HFFc6 (cell line): ENCODE measurements around the gene MISFA. TPM values are rescaled to one million over a fixed set of nuclear protein-coding genes. Genes with fewer than 3 reads are reported as not detected.

Experiments
- DNase-seq: peaks from one replicate; pipeline ENCODE4 v3.0.0-alpha.2; 2018
- H3K27ac Mint-ChIP-seq: 2 replicates; pipeline ENCODE4 v1.8.0; 2020; ENCODE audit warnings: mild to moderate bottlenecking, mixed read lengths
- H3K27me3 Mint-ChIP-seq: 2 replicates; pipeline ENCODE4 v1.8.0; 2021; ENCODE audit warnings: mild to moderate bottlenecking, moderate library complexity, mixed read lengths; ENCODE audit not compliant: insufficient read depth
- H3K36me3 Mint-ChIP-seq: 2 replicates; pipeline ENCODE4 v1.8.0; 2021; ENCODE audit warnings: low read depth, mixed read lengths
- H3K4me1 Mint-ChIP-seq: 2 replicates; pipeline ENCODE4 v1.8.0; 2020; ENCODE audit warnings: low read depth, mixed read lengths
- H3K4me3 Mint-ChIP-seq: 2 replicates; pipeline ENCODE4 v1.8.0; 2020; ENCODE audit warnings: mild to moderate bottlenecking, moderate library complexity, mixed read lengths
- H3K9me3 Mint-ChIP-seq: 2 replicates; pipeline ENCODE4 v1.8.0; 2020; ENCODE audit warnings: mild to moderate bottlenecking, mixed read lengths
- long read RNA-seq: library from polyadenylated mRNA; unstranded; transcript quantifications from one replicate; pipeline ENCODE4 v2.0.0, GENCODE V29; 2019
- total RNA-seq, 6 experiments: library from RNA; stranded (reverse); fragmentation: NEBNext Ultra II Directional; extraction: Animal tissue kit (Norgen Biotek cat#: 25700); gene quantifications; 2 replicates in 1 of 6; 3 replicates in 5 of 6; pipeline ENCODE4 v1.2.3, GENCODE V29; 2021
- TF ChIP-seq, protein P1 (sequence below): fragments of 200-600 bp; sonication (generic); IDR thresholded peaks from 2 replicates; pipeline ENCODE4 v1.5.0; 2021; ENCODE audit warnings: antibody characterized with exemption, mild to moderate bottlenecking

The MISFA gene
- 1 to 10 TPM; 1.5 to 2.8 (median 2.4) TPM for total RNA-seq
- long read RNA-seq, partial matches to known transcripts: 0 of 2 reads
- long read RNA-seq, other reads (novel, unspliced or antisense): 2 of 2 reads

DNA sequence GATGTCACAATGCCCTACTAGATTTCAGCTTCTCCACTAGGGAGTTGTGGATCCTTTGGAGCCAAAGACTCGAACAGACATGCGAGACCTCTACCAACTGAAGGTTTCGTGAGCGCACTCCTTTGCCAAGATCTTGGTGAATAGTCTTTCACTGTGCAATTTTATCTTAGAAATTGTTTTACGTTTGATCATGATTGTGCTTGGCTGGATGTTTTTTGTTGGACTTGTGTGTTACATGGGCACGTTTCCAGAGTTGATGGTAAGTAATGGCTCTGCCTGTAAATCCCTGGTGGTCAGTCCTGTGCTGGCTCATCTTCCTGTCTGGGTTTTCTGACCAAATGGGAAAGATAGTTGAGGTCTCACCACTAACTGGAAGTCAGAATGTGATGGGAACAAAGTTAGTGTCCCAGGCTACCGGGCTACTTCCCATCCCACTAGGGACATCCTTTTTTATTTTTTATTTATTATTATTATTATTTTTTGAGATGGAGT, at the start of gene MISFA:
MISFA (plus strand) TSS at position 51 of the 492 bp plus-strand sequence; CDS start at position 191, 140 bp downstream.
- no peak for DNase-seq
- H3K4me1 Mint-ChIP-seq: peaks cover 22% of the 10 kb centered on the region
- no peak within 1 kb of the TSS for H3K27ac Mint-ChIP-seq
- TF ChIP-seq, protein P1, sequence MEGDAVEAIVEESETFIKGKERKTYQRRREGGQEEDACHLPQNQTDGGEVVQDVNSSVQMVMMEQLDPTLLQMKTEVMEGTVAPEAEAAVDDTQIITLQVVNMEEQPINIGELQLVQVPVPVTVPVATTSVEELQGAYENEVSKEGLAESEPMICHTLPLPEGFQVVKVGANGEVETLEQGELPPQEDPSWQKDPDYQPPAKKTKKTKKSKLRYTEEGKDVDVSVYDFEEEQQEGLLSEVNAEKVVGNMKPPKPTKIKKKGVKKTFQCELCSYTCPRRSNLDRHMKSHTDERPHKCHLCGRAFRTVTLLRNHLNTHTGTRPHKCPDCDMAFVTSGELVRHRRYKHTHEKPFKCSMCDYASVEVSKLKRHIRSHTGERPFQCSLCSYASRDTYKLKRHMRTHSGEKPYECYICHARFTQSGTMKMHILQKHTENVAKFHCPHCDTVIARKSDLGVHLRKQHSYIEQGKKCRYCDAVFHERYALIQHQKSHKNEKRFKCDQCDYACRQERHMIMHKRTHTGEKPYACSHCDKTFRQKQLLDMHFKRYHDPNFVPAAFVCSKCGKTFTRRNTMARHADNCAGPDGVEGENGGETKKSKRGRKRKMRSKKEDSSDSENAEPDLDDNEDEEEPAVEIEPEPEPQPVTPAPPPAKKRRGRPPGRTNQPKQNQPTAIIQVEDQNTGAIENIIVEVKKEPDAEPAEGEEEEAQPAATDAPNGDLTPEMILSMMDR: no peak
- no peaks in the 10 kb centered on the region for H3K9me3 Mint-ChIP-seq
- 0 out of 2 replicates have a peak, but pooled peaks cover 10% of the 10 kb centered on the region for H3K36me3 Mint-ChIP-seq
- H3K4me3 Mint-ChIP-seq: no peak within 1 kb of the TSS
- no peaks in the 10 kb centered on the region; the same call in 1 of the 2 replicates for H3K27me3 Mint-ChIP-seq

DNA sequence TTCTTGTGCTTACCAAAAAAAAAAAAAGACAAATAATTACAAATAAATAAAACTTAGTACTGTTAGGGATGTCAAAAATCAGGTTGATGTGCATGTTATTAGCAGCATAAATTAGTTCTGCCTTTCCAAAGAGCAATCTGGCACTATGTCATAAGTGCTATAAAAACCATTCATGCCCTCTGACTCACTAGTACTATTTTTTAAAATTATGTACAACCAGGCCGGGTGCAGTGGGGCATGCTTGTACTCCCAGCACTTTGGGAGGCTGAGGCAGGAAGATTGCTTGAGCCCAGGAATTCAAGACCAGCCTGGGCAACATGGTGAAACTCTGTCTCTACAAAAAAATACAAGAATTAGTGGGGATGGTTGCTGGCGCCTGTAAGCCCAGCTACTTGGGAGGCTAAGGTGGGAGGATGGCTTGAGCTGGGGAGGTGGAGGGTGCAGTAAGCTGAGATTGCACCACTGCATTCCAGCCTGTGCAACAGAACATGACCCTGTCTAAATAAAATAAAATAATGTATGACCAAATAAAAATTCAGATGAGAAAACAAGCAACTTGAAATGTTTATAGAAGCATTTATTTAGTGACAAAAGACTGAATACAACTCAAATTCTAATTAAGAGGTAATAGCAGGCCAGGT, 36.4 kb upstream of the MISFA start:
- H3K4me3 Mint-ChIP-seq: no peak overlapping the region
- H3K27me3 Mint-ChIP-seq: no peaks in the 10 kb centered on the region; the same call in 1 of the 2 replicates
- TF ChIP-seq, protein P1: no peak
- peaks cover 28% of the 10 kb centered on the region for H3K4me1 Mint-ChIP-seq
- H3K27ac Mint-ChIP-seq: peak overlapping the region; percentile 81
- peak; percentile 7 for DNase-seq
- H3K9me3 Mint-ChIP-seq: no peaks in the 10 kb centered on the region
- peaks cover 8% of the 10 kb centered on the region; the same call in 1 of the 2 replicates for H3K36me3 Mint-ChIP-seq

DNA sequence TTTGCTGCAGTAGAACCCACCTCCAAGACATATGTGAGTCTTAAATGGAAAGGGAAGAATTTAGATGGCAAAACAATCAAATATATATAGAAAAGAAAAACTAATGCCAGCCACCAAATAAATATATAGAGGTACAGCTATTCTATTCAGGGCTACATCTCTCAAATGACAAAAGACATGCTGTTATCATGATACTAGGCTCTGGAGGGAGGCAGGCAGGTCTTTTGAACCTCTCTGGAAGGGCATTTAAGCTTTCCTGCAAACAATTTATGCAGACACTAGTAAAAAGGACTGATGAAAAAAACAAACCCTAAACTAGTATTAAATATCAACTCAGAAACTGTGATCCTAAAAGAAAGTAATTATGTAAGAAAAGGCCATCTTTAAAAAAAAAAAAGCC, 35.4 kb upstream of the MISFA start:
- Mint-ChIP-seq H3K27ac (no peak overlapping the region), H3K36me3 (peaks cover 9% of the 10 kb centered on the region; the same call in 1 of the 2 replicates), H3K27me3 (no peaks in the 10 kb centered on the region)

DNA sequence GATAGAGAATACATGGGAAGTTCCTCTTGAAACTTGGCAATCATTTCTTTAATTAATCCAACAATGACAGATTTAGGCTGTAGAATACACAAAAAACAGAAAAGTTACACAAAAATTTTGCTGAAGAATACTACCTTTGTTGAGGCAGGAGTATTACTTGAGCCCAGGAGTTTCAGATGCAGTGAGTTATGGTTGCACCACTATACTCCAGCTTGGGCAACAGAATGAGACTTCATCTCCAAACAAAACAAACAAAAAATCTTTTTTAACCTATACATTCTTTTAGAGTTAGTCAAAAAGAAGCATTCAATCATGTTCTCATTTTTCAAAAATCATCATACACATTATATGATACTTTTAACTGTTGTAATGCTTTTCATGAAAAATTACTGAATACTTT, 33.2 kb upstream of the MISFA start:
- TF ChIP-seq, protein P1: no peak
- no peaks in the 10 kb centered on the region for H3K9me3 Mint-ChIP-seq
- DNase-seq: no peak
- H3K36me3 Mint-ChIP-seq: peaks cover 14% of the 10 kb centered on the region; the same call in 1 of the 2 replicates
- H3K27ac Mint-ChIP-seq: no peak overlapping the region
- H3K27me3 Mint-ChIP-seq: no peaks in the 10 kb centered on the region
- no peak overlapping the region for H3K4me3 Mint-ChIP-seq
- H3K4me1 Mint-ChIP-seq: peaks cover 31% of the 10 kb centered on the region

More for the DNA sequence above, 35.4 kb upstream of the MISFA start:
- Mint-ChIP-seq H3K4me1 (peaks cover 31% of the 10 kb centered on the region), H3K4me3 (no peak overlapping the region), H3K9me3 (no peaks in the 10 kb centered on the region)
- no peak for DNase-seq
- TF ChIP-seq, protein P1: no peak

DNA sequence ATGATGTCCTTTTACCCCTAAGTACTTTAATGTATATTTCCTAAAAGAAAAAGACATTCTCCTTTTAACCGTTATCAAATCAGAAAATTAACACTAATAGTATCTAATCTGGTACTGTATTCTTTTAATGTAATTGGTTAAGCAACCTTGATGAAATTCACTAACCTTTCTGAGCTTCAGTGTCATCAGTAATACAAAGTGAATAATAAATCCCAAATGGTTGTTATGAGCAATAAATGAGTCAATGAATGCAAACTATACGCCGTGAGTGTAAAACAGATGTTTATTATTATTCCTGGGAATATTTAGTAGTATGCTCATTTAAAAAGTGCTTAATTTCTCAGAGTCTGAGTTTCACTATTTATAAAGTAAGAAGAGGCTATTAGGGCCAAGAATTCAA, 32.5 kb upstream of the MISFA start:
- TF ChIP-seq, protein P1: no peak
- Mint-ChIP-seq H3K27me3 (no peaks in the 10 kb centered on the region), H3K9me3 (no peaks in the 10 kb centered on the region), H3K27ac (peak overlapping the region; percentile 29; the same call in 1 of the 2 replicates), H3K4me3 (no peak overlapping the region), H3K4me1 (peaks cover 31% of the 10 kb centered on the region), H3K36me3 (peaks cover 14% of the 10 kb centered on the region; the same call in 1 of the 2 replicates)
- DNase-seq: peak; percentile 3
